A549 (cell line): ENCODE results near the gene SEC14L5.

ENCODE experiments used
- BHLHE40 ChIP-seq: IDR thresholded peaks from 2 replicates; pipeline ENCODE4 v1.6.1; 2012; ENCODE audit warnings: low read depth, low read length, inconsistent platforms
- CTCF ChIP-seq: fragments of >200 bp; sonication (Bioruptor Twin); formaldehyde crosslinking; IDR thresholded peaks from 3 replicates; pipeline ENCODE4 v1.5.1; 2016
- MAX ChIP-seq: IDR thresholded peaks from 2 replicates; pipeline ENCODE4 v1.6.1; 2012
- RAD21 ChIP-seq, 2 experiments: fragments of >200 bp in 1 of 2; sonication (Bioruptor Twin) in 1 of 2; formaldehyde crosslinking in 1 of 2; IDR thresholded peaks in 1 of 2; conservative IDR thresholded peaks in 1 of 2; 2 replicates in 1 of 2; 3 replicates in 1 of 2; pipeline ENCODE4 v1.6.1; 2012 to 2018; ENCODE audit warnings: inconsistent platforms in 1 of 2
- RNF2 ChIP-seq: fragments of 200-600 bp; sonication (generic); IDR thresholded peaks from 2 replicates; pipeline ENCODE4 v1.6.1; 2016; ENCODE audit warnings: low read depth, mild to moderate bottlenecking, antibody characterized with exemption, moderate library complexity, borderline replicate concordance
- ZFP36 ChIP-seq: fragments of 450-650 bp; IDR thresholded peaks from 2 replicates; pipeline ENCODE4 v1.6.1; 2014; ENCODE audit warnings: borderline replicate concordance; ENCODE audit not compliant: partially characterized antibody

GRCh38 chr16:4994719-4995434 is 36.7 kb downstream of the SEC14L5 start:
- no peak for TF ChIP-seq MAX
- no peak for TF ChIP-seq CTCF
- TF ChIP-seq ZFP36 = no peak
- TF ChIP-seq RAD21 (conservative IDR thresholded peaks at IDR 0.05 in 1 of 2, IDR thresholded peaks at IDR 0.05 in 1 of 2) = no peak
- no peak for TF ChIP-seq RNF2
- no peak for TF ChIP-seq BHLHE40
